Cardiac fibroblast (primary cell): ENCODE measurements around the gene RASA3.

Experiments used
- DNase-seq, 2 donors: peaks; one replicate each; pipeline versions ENCODE4 v3.0.0 to v3.0.0-alpha.2; 2010; ENCODE audit warnings: low read depth in 2 of 2
- H3K4me3 ChIP-seq, 2 donors: replicated peaks in 1 of 2; 1 replicate in 1 of 2; 2 replicates in 1 of 2; pipeline ENCODE4 v1.5.1; 2011; ENCODE audit warnings: low read depth in 2 of 2, low read length in 2 of 2, mild to moderate bottlenecking in 2 of 2, moderate library complexity in 1 of 2
- TF ChIP-seq, protein P1 (sequence below): IDR thresholded peaks from one replicate; pipeline ENCODE4 v1.5.1; 2011; ENCODE audit warnings: low read depth, mild to moderate bottlenecking, low read length, inconsistent platforms

The RASA3 gene

DNA sequence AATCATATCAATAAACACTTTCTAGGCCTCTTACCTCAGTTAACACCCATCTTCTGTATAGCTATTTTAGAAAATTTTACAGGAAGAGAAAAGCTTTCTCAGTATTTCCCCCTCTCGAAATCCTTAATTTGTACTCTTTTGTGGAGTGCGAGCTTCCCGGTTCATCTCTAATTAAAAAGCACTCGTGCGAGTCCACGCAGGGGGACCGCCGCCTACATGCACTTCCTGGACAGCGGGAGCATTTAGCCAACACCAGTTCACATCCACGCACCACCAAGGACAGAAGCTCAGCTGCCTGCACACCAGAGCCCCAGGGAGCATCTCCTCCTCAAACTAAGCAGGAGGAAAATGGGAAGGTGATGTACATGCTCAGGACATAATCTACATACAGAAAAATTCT lies 60.0 kb downstream of the RASA3 start:
- DNase-seq: no peak

DNA sequence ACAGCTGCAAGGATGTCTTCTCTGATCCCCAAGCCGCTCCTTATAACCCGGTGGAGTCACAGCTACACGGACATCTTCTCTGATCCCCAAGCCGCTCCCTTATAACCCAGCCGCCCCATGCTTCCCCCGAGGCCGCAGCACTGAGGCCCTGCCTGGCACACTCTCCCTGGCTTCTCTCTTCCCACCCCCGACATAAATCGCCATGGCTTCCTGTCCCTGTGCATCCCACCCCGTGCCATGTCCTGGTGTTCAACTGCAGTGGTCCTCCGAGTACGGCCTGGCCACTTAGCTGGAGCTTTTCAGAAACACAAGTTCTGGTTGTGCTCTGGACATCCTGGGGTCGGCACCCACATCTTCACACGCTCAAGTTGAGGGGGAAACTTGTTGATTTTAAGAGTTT lies 60.4 kb downstream of the RASA3 start:
- TF ChIP-seq, protein P1, sequence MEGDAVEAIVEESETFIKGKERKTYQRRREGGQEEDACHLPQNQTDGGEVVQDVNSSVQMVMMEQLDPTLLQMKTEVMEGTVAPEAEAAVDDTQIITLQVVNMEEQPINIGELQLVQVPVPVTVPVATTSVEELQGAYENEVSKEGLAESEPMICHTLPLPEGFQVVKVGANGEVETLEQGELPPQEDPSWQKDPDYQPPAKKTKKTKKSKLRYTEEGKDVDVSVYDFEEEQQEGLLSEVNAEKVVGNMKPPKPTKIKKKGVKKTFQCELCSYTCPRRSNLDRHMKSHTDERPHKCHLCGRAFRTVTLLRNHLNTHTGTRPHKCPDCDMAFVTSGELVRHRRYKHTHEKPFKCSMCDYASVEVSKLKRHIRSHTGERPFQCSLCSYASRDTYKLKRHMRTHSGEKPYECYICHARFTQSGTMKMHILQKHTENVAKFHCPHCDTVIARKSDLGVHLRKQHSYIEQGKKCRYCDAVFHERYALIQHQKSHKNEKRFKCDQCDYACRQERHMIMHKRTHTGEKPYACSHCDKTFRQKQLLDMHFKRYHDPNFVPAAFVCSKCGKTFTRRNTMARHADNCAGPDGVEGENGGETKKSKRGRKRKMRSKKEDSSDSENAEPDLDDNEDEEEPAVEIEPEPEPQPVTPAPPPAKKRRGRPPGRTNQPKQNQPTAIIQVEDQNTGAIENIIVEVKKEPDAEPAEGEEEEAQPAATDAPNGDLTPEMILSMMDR: no peak
- DNase-seq: no peak
- H3K4me3 ChIP-seq: no peak overlapping the region

More for the DNA sequence above, 60.0 kb downstream of the RASA3 start:
- TF ChIP-seq, protein P1: no peak
- H3K4me3 ChIP-seq: no peak overlapping the region

DNA sequence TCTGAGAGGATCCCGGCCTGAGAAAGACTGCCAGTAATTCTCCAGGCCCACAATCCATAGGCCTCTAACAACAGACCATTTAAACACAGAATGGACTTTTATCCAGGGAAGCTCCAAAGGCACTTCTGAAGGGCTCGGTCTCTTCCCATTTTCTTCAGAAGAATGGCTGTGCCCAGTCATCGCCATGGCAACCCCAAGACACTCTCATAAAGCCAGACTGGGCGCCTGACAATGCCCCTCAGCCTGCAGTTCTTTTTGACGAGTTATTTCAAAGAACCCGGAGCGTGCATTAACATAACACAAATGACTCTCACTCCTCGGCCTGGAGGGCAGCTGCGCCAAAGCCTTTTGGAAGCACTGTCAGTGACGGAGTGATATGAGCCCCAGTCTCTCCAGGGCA lies 61.0 kb downstream of the RASA3 start:
- no peak for DNase-seq
- H3K4me3 ChIP-seq: no peak overlapping the region
- TF ChIP-seq, protein P1: no peak

DNA sequence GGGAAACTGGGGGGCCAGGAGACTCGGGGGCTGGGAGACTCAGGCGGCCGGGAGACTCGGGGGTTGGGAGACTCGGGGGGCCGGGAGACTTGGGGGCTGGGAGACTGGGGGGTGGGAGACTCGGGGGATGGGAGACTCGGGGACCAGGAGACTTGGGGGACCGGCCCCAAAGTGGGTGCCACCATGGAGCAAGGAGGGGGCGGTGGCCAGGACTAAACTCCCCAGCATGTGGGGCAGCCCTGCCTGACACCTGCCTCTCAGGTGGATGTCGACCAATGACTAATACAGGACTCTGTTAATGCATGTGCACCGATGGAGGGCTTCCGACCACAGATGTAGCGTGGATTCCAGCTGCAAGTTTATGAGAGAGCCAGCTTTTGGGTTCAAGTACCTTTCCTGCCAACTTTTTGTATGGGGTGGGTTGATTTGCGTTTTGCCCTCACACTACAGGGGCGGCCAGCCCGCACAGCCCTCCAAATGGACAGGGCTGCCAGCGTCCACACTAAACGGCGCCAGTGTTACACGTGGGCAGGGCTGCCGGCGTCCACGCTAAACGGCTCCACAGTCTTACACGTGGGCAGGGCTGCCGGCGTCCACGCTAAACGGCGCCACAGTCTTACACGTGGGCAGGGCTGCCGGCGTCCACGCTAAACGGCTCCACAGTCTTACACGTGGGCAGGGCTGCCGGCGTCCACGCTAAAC lies 62.2 kb downstream of the RASA3 start:
- TF ChIP-seq, protein P1: no peak
- no peak overlapping the region for H3K4me3 ChIP-seq
- no peak for DNase-seq

DNA sequence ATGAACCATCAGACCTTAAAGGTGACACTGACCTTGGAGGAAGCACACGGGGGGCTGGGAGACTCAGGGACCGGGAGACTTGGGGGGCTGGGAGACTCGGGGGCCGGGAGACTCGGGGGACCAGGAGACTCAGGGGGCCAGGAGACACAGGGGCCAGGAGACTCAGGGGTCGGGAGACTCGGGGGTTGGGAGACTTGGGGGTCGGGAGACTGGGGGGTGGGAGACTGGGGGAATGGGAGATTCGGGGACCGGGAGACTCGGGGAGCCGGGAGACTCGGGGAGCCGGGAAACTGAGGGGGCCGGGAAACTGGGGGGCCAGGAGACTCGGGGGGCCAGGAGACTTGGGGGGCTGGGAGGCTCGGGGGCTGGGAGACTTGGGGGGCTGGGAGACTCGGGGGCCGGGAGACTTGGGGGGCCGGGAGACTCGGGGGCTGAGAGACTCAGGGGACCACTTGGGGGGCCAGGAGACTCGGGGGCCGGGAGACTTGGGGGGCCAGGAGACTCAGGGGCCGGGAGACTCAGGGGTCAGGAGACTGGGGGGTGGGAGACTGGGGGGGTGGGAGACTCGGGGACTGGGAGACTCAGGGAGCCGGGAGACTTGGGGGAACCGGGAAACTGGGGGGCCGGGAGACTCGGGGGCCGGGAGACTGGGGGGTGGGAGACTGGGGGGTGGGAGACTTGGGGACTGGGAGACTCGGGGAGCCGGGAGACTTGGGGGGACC lies 62.9 kb downstream of the RASA3 start:
- no peak for DNase-seq
- H3K4me3 ChIP-seq: no peak overlapping the region
- TF ChIP-seq, protein P1: no peak

DNA sequence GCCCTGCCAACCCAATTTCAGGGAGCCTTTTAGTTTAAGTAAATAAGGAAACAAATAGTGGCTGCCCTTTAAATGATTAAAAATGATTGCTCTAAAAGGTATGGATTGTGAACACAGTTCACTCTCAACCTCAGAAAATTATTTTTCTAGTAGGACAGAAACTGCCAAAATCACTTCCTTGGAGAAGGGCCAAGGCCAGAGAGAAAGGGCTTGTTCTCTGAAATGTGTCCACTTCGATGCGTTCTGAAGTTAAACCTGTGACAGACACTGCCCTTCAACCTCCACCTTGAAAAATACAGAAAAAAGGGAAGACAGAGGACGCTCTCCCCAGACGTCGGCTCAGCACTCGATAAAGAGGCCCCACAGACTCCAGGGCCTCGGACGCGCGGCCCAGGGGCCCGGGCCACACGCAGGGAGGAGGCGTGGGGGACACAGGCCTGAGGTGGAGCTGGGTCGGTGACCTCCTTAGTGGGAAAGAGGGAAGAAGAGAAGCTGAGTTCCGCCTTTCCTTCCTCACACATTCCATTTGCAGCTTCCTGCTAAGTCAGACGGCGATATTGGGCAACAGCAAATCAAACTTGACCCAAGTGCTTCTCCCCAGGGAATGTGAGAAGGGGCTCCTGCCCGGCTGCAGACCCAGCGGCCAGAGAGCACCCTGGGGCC lies 63.6 kb downstream of the RASA3 start:
- no peak overlapping the region for H3K4me3 ChIP-seq
- peak; percentile 83 to 86 for DNase-seq
- TF ChIP-seq, protein P1: no peak
